HCT116 (cell line): ENCODE results near the gene MIS18BP1. TPM values are rescaled to one million over a fixed set of nuclear protein-coding genes. Genes with fewer than 3 reads are reported as not detected.

ENCODE experiments used
- ATAC-seq: fragments of 200-7000 bp; cut with Tn5 transposase; 2 replicates; pipeline ENCODE4 v1.9.1; 2020; ENCODE audit warnings: mild to moderate bottlenecking, moderate library complexity
- BruUV-seq: library from RNA; stranded (reverse); fragments of 400-500 nt; replicated peaks from 2 replicates; lab custom pipeline; 2021; lab: Mats Ljungman, UMichigan
- CTCF ChIA-PET: fragments of 300-600 bp; sonication (Branson Sonifier 250); formaldehyde crosslinking; loops from one replicate; lab custom pipeline; 2021; ENCODE audit warnings: antibody characterized with exemption; lab: Charles Lee
- POLR2A ChIA-PET: fragments of 300-600, 350-600 bp; sonication (Branson Sonifier 250); formaldehyde crosslinking; loops from one replicate; lab custom pipeline; 2021; ENCODE audit warnings: antibody characterized with exemption; lab: Charles Lee
- RAD21 ChIA-PET, 2 experiments: fragments of 300-600 bp; sonication (Branson Sonifier 250); formaldehyde crosslinking; loops; one replicate each; lab custom pipeline; 2023; ENCODE audit warnings: low total read pairs in 2 of 2; ENCODE audit not compliant: uncharacterized antibody in 2 of 2, unreplicated experiment in 2 of 2, low non-redundant PET in 1 of 2; lab: Charles Lee
- DNase-seq: peaks from one replicate; pipeline ENCODE4 v3.0.0-alpha.2; 2010; ENCODE audit warnings: low read depth, low spot score
- H2AFZ ChIP-seq: fragments of 200-600 bp; shearing (Covaris generic), sonication (generic); 2 replicates; pipeline ENCODE4 v1.6.1; 2017; ENCODE audit warnings: low read depth, mixed run types, mixed read lengths, antibody characterized with exemption, low read length; ENCODE audit not compliant: poor library complexity, severe bottlenecking
- H3K27ac ChIP-seq: 2 replicates; pipeline ENCODE4 v1.5.1; 2012; ENCODE audit warnings: low read depth, low read length
- H3K27me3 ChIP-seq: fragments of 200-600 bp; sonication (generic); 2 replicates; pipeline ENCODE4 v1.6.1; 2016; ENCODE audit warnings: mixed run types, low read length, mixed read lengths; ENCODE audit not compliant: insufficient read depth
- H3K36me3 ChIP-seq, 2 experiments: fragments of 200-500 bp in 1 of 2; fragments of 200-600 bp in 1 of 2; sonication (Bioruptor generic) in 1 of 2; sonication (generic) in 1 of 2; 2 replicates each; pipeline versions ENCODE4 v1.5.1 to v1.6.1; 2014 to 2016; ENCODE audit warnings: low read length in 2 of 2, inconsistent platforms in 1 of 2, mixed read lengths in 1 of 2, mixed run types in 1 of 2; ENCODE audit not compliant: insufficient read depth in 2 of 2, control insufficient read depth in 1 of 2
- H3K4me1 ChIP-seq, 2 experiments: fragments of 200-600 bp in 1 of 2; sonication (generic) in 1 of 2; 2 replicates each; pipeline versions ENCODE4 v1.5.1 to v1.6.1; 2012 to 2017; ENCODE audit warnings: low read length in 2 of 2, inconsistent platforms in 1 of 2, mild to moderate bottlenecking in 1 of 2, mixed read lengths in 1 of 2, mixed run types in 1 of 2, moderate library complexity in 1 of 2; ENCODE audit not compliant: insufficient read depth in 2 of 2, control insufficient read depth in 1 of 2
- H3K4me2 ChIP-seq: fragments of 200-600 bp; sonication (generic); 2 replicates; pipeline ENCODE4 v1.6.1; 2017; ENCODE audit warnings: mixed run types, low read length, mixed read lengths
- H3K4me3 ChIP-seq, 2 experiments: fragments of 200-600 bp in 1 of 2; sonication (generic) in 1 of 2; replicated peaks in 1 of 2; 2 replicates each; pipeline ENCODE4 v1.5.1; 2011 to 2016; ENCODE audit warnings: low read length in 2 of 2, control low read depth in 1 of 2, low read depth in 1 of 2, mild to moderate bottlenecking in 1 of 2, mixed read lengths in 1 of 2, mixed run types in 1 of 2
- H3K79me2 ChIP-seq: fragments of 200-600 bp; sonication (generic); 2 replicates; pipeline ENCODE4 v1.6.1; 2017; ENCODE audit warnings: mild to moderate bottlenecking, mixed run types, low read length, moderate library complexity, mixed read lengths; ENCODE audit not compliant: insufficient read depth
- H3K9ac ChIP-seq: fragments of 200-600 bp; sonication (generic); 2 replicates; pipeline ENCODE4 v1.6.1; 2016; ENCODE audit warnings: low read length, mixed read lengths
- H3K9me2 ChIP-seq: fragments of 200-600 bp; sonication (generic), shearing (Covaris generic); 2 replicates; pipeline ENCODE4 v1.6.1; 2017; ENCODE audit warnings: mixed run types, mild to moderate bottlenecking, moderate library complexity; ENCODE audit not compliant: insufficient read depth
- H3K9me3 ChIP-seq, 2 experiments: fragments of 200-500 bp in 1 of 2; fragments of 200-600 bp in 1 of 2; sonication (Bioruptor generic) in 1 of 2; sonication (generic) in 1 of 2; 2 replicates each; pipeline ENCODE4 v1.6.1; 2014 to 2017; ENCODE audit warnings: low read length in 2 of 2, mixed read lengths in 2 of 2, inconsistent platforms in 1 of 2, low read depth in 1 of 2, mild to moderate bottlenecking in 1 of 2, mixed run types in 1 of 2, moderate library complexity in 1 of 2; ENCODE audit not compliant: control insufficient read depth in 1 of 2, insufficient read depth in 1 of 2
- H4K20me1 ChIP-seq: fragments of 200-600 bp; sonication (generic), shearing (Covaris generic); 2 replicates; pipeline ENCODE4 v1.6.1; 2017; ENCODE audit warnings: mixed run types, mild to moderate bottlenecking, moderate library complexity; ENCODE audit not compliant: insufficient read depth
- CEBPB ChIP-seq: IDR thresholded peaks from 2 replicates; pipeline ENCODE4 v1.6.1; 2012; ENCODE audit warnings: low read depth
- ELF1 ChIP-seq: IDR thresholded peaks from 2 replicates; pipeline ENCODE4 v1.6.1; 2012; ENCODE audit warnings: low read depth, borderline replicate concordance
- EZH2 ChIP-seq: fragments of 200-600 bp; sonication (generic); IDR thresholded peaks from 2 replicates; pipeline ENCODE4 v1.6.1; 2017; ENCODE audit warnings: antibody characterized with exemption, mixed run types
- EZH2phosphoT487 ChIP-seq: fragments of 200-600 bp; IDR thresholded peaks from 2 replicates; pipeline ENCODE4 v1.6.1; 2018; ENCODE audit warnings: antibody characterized with exemption, borderline replicate concordance
- FOSL1 ChIP-seq: IDR thresholded peaks from 2 replicates; pipeline ENCODE4 v1.6.1; 2012; ENCODE audit warnings: low read depth
- JUND ChIP-seq: IDR thresholded peaks from 2 replicates; pipeline ENCODE4 v1.6.1; 2012
- POLR2A ChIP-seq: IDR thresholded peaks from 2 replicates; pipeline ENCODE4 v1.7.0; 2011; ENCODE audit warnings: borderline replicate concordance; ENCODE audit not compliant: insufficient read depth, insufficient read length; ENCODE audit errors: extremely low read depth
- POLR2AphosphoS5 ChIP-seq: IDR thresholded peaks from 2 replicates; pipeline ENCODE4 v1.6.1; 2011; ENCODE audit warnings: mild to moderate bottlenecking, low read depth, low read length, moderate library complexity
- SIN3A ChIP-seq: IDR thresholded peaks from 2 replicates; pipeline ENCODE4 v1.6.1; 2012; ENCODE audit warnings: low read depth
- YY1 ChIP-seq: IDR thresholded peaks from 2 replicates; pipeline ENCODE4 v1.6.1; 2011; ENCODE audit warnings: low read length, low read depth, moderate library complexity, mild to moderate bottlenecking; ENCODE audit not compliant: insufficient replicate concordance; ENCODE audit errors: extremely low read depth
- ZNF274 ChIP-seq: fragments of 200-500 bp; sonication (Bioruptor generic); IDR thresholded peaks from 2 replicates; pipeline ENCODE4 v1.6.1; 2014; ENCODE audit warnings: mild to moderate bottlenecking, low read depth, low read length, inconsistent platforms
- intact Hi-C: fragments of 100-400 bp; cut with micrococcal nuclease; formaldehyde crosslinking; loops from 2 replicates; pipeline ENCODE4 v1.10.0; 2022
- total RNA-seq: library from RNA; stranded (reverse); gene quantifications from one replicate; pipeline ENCODE4 v1.2.1, GENCODE V29; 2021; ENCODE audit not compliant: unreplicated experiment
- TF ChIP-seq, protein P1 (sequence below): IDR thresholded peaks from 2 replicates; pipeline ENCODE4 v1.6.1; 2012
- TF ChIP-seq, protein P2 (sequence below): IDR thresholded peaks from 2 replicates; pipeline ENCODE4 v1.6.1; 2011; ENCODE audit warnings: mild to moderate bottlenecking, low read length, moderate library complexity; ENCODE audit not compliant: insufficient replicate concordance; ENCODE audit errors: extremely low read depth
- TF ChIP-seq, protein P3 (sequence below): IDR thresholded peaks from 2 replicates; pipeline ENCODE4 v1.6.1; 2012
- TF ChIP-seq, protein P4 (sequence below), 3 experiments: fragments of 200-600 bp in 1 of 3; sonication (generic) in 1 of 3; IDR thresholded peaks in 2 of 3; conservative IDR thresholded peaks in 1 of 3; 2 replicates each; pipeline ENCODE4 v1.5.1; 2012 to 2017; ENCODE audit warnings: low read depth in 2 of 3, low read length in 2 of 3, antibody characterized with exemption in 1 of 3, borderline replicate concordance in 1 of 3, control low read depth in 1 of 3, mild to moderate bottlenecking in 1 of 3, mixed read lengths in 1 of 3, mixed run types in 1 of 3, moderate library complexity in 1 of 3; ENCODE audit not compliant: insufficient read depth in 1 of 3

Gene MIS18BP1
- total RNA-seq, 1 experiment from 2014 or later: 37.9 TPM

DNA sequence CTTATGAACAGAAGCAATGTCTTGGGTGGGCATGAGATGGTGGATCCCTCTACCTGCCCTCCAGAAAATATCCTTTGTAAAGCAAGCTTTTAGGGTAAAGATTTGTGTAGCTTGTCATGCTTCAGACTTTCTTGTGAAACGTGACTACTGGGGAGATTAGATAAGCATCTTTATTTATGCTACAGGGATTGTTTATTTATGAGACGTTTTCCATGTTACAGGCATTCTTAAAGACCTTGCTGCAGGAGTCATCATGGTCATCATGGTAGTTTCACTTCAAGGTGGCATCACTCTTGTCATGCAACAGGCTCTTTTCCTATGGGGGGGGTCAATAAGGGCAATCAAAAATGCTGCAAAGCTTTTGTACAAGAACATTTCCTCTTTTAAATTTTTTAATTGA lies 8.2 kb upstream of the MIS18BP1 start:
- Histone ChIP-seq H3K79me2 (no peaks in the 10 kb centered on the region), H3K27ac (no peak overlapping the region), H3K4me3 (no peak overlapping the region), H3K4me2 (no peak overlapping the region), H3K4me1 (no peaks in the 10 kb centered on the region), H3K9me3 (peaks cover 5 to 6% of the 10 kb centered on the region in 2 experiments; a peak in 2 of 4 replicates), H3K9ac (no peak overlapping the region), H3K36me3 (no peaks in the 10 kb centered on the region), H4K20me1 (no peaks in the 10 kb centered on the region), H3K9me2 (no peaks in the 10 kb centered on the region)
- no peak for ATAC-seq
- ChIA-PET CTCF (no interaction called here), POLR2A (no interaction called here)
- BruUV-seq: no TSS peak
- intact Hi-C loops: no loop called here
- TF ChIP-seq SIN3A (no peak), ZNF274 (no peak)
- TF ChIP-seq, all 23 proteins: peak for 0
- H2AFZ ChIP-seq: no peak overlapping the region
- DNase-seq: no peak
- RAD21 ChIA-PET: no interaction called here
- H3K27me3 ChIP-seq: no peaks in the 10 kb centered on the region

DNA sequence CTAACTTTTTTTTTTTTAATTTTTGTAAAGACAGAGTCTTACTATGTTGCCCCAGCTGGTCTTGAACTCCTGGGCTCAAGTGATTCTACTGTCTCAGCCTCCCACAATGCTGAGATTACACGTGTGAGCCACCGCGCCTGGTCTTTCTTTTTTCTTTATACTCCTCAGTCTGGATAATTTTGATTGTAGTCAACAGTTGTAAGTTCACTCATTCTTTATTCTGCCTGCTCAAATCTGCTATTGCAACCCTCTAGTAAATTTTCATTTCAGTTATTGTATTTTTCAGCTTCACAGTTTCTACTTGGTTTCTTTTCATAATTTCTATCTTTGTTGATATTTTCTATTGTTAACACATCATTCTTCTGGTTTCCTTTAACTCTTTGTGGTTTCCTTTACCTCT lies 5.8 kb upstream of the MIS18BP1 start:
- CTCF ChIA-PET: interaction anchor here (1.5 kb wide), 1 partner anchor 10 kb away, joined by 5 read pairs; no protein-coding TSS in a partner anchor
- Histone ChIP-seq H3K9me3 (peaks cover 5 to 6% of the 10 kb centered on the region in 2 experiments; a peak in 2 of 4 replicates), H3K9me2 (no peaks in the 10 kb centered on the region), H3K4me1 (peaks cover 6 to 9% of the 10 kb centered on the region in 2 experiments), H3K4me2 (no peak overlapping the region), H3K79me2 (peaks cover 6% of the 10 kb centered on the region; the same call in 1 of the 2 replicates), H3K9ac (no peak overlapping the region), H2AFZ (no peak overlapping the region), H3K36me3 (no peaks in the 10 kb centered on the region), H3K4me3 (no peak overlapping the region), H4K20me1 (no peaks in the 10 kb centered on the region), H3K27me3 (no peaks in the 10 kb centered on the region), H3K27ac (no peak overlapping the region)
- RAD21 ChIA-PET: no interaction called here
- POLR2A ChIA-PET: no interaction called here
- TF ChIP-seq POLR2AphosphoS5: no peak
- TF ChIP-seq, protein P1, sequence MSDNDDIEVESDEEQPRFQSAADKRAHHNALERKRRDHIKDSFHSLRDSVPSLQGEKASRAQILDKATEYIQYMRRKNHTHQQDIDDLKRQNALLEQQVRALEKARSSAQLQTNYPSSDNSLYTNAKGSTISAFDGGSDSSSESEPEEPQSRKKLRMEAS: no peak
- TF ChIP-seq, protein P2, sequence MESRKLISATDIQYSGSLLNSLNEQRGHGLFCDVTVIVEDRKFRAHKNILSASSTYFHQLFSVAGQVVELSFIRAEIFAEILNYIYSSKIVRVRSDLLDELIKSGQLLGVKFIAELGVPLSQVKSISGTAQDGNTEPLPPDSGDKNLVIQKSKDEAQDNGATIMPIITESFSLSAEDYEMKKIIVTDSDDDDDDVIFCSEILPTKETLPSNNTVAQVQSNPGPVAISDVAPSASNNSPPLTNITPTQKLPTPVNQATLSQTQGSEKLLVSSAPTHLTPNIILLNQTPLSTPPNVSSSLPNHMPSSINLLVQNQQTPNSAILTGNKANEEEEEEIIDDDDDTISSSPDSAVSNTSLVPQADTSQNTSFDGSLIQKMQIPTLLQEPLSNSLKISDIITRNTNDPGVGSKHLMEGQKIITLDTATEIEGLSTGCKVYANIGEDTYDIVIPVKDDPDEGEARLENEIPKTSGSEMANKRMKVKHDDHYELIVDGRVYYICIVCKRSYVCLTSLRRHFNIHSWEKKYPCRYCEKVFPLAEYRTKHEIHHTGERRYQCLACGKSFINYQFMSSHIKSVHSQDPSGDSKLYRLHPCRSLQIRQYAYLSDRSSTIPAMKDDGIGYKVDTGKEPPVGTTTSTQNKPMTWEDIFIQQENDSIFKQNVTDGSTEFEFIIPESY: no peak
- no peak for TF ChIP-seq POLR2A
- no peak for TF ChIP-seq YY1
- no peak for TF ChIP-seq SIN3A
- TF ChIP-seq, protein P3, sequence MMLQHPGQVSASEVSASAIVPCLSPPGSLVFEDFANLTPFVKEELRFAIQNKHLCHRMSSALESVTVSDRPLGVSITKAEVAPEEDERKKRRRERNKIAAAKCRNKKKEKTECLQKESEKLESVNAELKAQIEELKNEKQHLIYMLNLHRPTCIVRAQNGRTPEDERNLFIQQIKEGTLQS: no peak
- no peak for TF ChIP-seq CEBPB
- TF ChIP-seq EZH2phosphoT487: no peak
- TF ChIP-seq, protein P4, sequence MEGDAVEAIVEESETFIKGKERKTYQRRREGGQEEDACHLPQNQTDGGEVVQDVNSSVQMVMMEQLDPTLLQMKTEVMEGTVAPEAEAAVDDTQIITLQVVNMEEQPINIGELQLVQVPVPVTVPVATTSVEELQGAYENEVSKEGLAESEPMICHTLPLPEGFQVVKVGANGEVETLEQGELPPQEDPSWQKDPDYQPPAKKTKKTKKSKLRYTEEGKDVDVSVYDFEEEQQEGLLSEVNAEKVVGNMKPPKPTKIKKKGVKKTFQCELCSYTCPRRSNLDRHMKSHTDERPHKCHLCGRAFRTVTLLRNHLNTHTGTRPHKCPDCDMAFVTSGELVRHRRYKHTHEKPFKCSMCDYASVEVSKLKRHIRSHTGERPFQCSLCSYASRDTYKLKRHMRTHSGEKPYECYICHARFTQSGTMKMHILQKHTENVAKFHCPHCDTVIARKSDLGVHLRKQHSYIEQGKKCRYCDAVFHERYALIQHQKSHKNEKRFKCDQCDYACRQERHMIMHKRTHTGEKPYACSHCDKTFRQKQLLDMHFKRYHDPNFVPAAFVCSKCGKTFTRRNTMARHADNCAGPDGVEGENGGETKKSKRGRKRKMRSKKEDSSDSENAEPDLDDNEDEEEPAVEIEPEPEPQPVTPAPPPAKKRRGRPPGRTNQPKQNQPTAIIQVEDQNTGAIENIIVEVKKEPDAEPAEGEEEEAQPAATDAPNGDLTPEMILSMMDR (IDR thresholded peaks at IDR 0.05 in 2 of 3, conservative IDR thresholded peaks at IDR 0.05 in 1 of 3; ENCODE audit: borderline replicate concordance in 1 of 3, insufficient read depth in 1 of 3, low read depth in 2 of 3, low read length in 2 of 3): no peak
- no peak for TF ChIP-seq JUND
- TF ChIP-seq EZH2: no peak
- no peak for TF ChIP-seq ELF1
- no peak for TF ChIP-seq FOSL1
- TF ChIP-seq ZNF274: no peak
- DNase-seq: no peak
- no TSS peak for BruUV-seq
- no peak for ATAC-seq
- intact Hi-C loops: no loop called here
